GM12891 (cell line): ENCODE results near the gene DUSP12.

Experiments
- DNase-seq: peaks from one replicate; pipeline ENCODE4 v3.0.0; 2011; ENCODE audit warnings: low spot score; ENCODE audit not compliant: insufficient read length
- FAIRE-seq: peaks from 2 replicates; lab custom pipeline; 2011; peaks lifted over from hg19 to GRCh38; lab: Jason Lieb, UNC
- PAX5 ChIP-seq: IDR thresholded peaks from 2 replicates; pipeline ENCODE4 v1.6.1; 2011; ENCODE audit warnings: low read length, moderate library complexity, mild to moderate bottlenecking; ENCODE audit not compliant: insufficient read depth, severe bottlenecking
- POLR2A ChIP-seq: IDR thresholded peaks from 2 replicates; pipeline ENCODE4 v1.6.1; 2011; ENCODE audit warnings: low read depth, low read length, control low read depth
- POLR2AphosphoS5 ChIP-seq: IDR thresholded peaks from 2 replicates; pipeline ENCODE4 v1.6.1; 2011; ENCODE audit warnings: low read depth, low read length, control low read depth
- POU2F2 ChIP-seq: IDR thresholded peaks from 2 replicates; pipeline ENCODE4 v1.6.1; 2011; ENCODE audit warnings: low read depth, mild to moderate bottlenecking, control low read depth, low read length, moderate library complexity
- SPI1 ChIP-seq: IDR thresholded peaks from 2 replicates; pipeline ENCODE4 v1.6.1; 2011; ENCODE audit warnings: low read depth, low read length, control low read depth
- TAF1 ChIP-seq: IDR thresholded peaks from 2 replicates; pipeline ENCODE4 v1.6.1; 2011; ENCODE audit warnings: low read depth, low read length, control low read depth

Gene DUSP12

DNA sequence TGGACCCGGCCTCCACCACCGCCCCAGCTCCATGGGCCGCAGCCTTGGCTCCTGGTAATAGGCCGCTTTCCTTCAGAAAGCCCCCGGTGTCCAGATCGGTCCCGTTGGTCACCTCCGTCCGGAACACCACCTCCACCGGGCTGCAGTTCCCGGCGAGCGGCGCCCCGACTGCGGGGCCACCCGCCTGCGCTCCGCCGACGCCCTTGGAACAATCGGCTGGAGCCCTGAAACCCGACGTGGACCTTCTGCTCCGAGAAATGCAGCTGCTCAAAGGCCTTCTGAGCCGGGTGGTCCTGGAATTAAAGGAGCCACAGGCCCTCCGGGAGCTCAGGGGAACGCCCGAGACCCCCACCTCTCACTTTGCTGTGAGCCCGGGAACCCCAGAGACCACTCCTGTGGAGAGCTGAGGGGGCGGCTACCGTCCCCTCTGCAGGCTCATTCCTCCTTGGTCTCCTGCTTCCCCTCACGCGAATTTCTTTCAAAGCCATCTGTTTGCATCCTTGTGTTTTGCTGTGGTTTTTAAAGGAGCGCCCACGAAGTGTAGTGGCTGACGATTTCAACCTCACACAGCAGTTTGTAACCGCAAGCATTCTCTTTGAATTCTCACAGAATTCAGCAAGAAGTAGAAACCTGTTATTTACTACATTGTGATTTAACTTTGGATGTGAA is 22.2 kb upstream of the DUSP12 start:
- FAIRE-seq = no peak
- DNase-seq = no peak
- peak; percentile 15 for TF ChIP-seq POLR2AphosphoS5
- TF ChIP-seq POU2F2 = no peak
- TF ChIP-seq PAX5 = no peak
- 0 out of 2 replicates have a peak, but pooled peaks have one; percentile 2 for TF ChIP-seq POLR2A
- TF ChIP-seq SPI1 = no peak
- TF ChIP-seq TAF1 = no peak; the same call in 1 of the 2 replicates

DNA sequence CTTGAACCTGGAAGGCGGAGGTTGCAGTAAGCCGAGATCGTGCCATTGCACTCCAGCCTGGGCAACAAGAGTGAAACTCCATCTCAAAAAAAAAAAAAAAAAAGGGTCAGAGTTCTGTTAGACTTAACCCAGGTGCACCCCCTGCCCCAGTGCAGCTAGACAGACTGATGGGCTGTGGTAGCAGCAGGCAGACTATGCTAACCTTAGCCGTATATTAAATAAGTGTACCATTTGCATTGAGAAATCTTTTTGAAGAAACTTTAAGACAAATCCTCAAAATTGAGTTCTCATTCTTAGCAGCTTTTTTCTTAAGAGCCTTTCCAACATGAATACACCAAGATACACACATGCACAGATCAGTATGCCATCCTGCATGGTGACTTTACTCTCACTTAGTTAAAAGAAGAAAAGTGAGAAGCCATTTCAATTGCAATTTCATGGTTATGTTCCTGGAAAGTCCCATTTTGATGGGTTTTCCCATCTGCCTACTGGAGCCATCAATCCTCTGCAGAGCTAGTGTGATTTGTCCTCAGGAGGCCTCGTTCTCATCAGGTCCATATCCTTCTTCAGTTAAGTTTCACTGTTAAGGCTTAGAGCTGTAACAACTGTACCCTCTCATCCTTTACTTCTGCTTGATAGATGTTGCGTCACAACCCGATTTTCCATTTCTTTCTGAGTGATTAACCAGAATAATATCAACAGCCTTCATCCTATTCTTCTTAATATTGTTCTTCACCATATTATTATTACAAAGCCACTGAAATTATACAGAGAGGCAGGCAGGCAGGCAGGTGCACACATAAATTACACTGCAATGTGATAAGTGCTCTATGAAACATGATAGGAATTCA is 21.0 kb upstream of the DUSP12 start:
- TF ChIP-seq POLR2AphosphoS5 = no peak
- TF ChIP-seq PAX5 = no peak
- no peak for TF ChIP-seq SPI1
- 0 out of 2 replicates have a peak, but pooled peaks have one; percentile 8 for TF ChIP-seq TAF1
- DNase-seq (no peak), FAIRE-seq (no peak)

DNA sequence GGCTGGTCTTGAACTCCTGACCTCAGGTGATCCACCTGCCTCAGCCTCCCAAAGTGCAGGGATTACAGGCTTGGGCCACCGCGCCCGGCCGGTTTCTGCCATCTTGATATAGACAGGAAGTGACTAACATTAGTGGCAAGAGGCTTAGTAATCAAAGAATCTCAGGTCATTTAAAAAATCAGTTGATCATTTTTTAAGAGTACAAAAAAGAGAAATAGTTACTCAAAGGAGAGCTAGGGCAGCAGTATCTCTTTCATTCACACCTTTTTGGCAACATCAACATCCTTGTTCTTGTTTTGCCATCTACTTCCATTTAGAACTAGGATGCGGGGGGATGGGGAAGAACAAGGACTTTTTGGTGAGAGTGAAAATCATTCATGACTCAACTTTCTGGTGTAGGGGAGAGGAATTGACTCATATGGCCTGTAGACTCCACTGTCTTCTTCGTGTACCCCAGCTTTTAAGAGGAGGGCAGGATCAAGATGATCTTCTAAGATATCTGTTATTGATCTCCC is 19.5 kb upstream of the DUSP12 start:
- no peak for TF ChIP-seq POLR2AphosphoS5
- no peak for TF ChIP-seq TAF1
- TF ChIP-seq SPI1 = no peak
- no peak for TF ChIP-seq POLR2A
- TF ChIP-seq PAX5 = no peak
- no peak for FAIRE-seq
- no peak for DNase-seq

DNA sequence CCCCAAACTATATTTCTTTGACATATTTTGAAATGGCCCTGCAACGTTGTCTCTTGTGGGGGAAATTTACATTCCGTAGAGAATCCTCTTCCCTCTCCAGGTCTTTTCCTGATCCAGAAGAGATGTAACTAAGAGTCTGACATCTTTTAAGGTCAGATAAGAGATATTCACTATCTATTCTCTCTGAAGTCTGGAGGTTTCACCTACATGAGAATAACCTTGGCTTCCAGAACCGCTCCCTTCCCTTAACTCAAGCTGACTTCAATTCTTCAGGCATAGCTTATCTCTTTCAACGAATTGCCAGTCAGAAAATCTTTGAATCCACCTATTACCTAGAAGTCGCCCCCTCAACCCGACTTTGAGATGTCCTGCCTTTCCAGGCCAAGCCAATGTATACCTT is 18.3 kb upstream of the DUSP12 start:
- FAIRE-seq (no peak), DNase-seq (no peak)
- TF ChIP-seq PAX5 (no peak), POLR2AphosphoS5 (no peak), SPI1 (no peak), TAF1 (no peak), POLR2A (no peak), POU2F2 (no peak)

DNA sequence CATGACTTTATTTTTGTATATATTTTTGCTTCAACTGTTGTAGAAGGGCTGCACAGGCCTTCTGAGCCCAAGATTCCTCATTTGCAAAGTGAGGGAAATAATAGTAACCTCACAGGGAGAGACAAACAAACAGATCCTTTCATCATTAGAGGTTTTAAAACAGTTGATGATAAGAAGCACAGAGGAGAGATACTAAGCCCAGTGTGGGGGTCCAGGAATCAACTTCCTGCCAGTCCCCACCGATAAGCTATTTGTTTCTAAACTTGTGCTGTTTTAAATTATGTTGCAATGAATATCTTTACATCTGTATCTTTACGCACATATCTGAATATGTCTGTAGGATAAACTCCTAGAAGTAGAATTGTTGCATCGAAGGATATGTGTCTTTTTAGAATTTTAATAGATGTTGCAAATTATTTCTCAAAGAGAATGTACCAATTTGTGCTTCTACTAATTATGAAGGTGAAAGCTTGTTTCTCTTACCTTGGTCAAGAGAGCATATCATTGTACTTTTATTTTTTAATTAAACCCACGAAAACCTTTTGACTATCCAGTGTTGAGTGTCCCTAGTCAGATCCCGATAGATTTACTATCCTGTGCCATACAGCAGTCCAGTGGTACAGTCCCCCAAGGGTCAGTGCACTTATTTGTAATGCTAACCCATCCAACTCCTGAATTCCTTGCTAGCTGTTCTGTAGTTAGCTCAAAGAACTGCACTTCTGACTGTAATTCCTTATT is 17.4 kb upstream of the DUSP12 start:
- FAIRE-seq = no peak
- no peak for DNase-seq
- TF ChIP-seq POLR2A (no peak), POLR2AphosphoS5 (no peak), POU2F2 (no peak), SPI1 (no peak), TAF1 (no peak)

DNA sequence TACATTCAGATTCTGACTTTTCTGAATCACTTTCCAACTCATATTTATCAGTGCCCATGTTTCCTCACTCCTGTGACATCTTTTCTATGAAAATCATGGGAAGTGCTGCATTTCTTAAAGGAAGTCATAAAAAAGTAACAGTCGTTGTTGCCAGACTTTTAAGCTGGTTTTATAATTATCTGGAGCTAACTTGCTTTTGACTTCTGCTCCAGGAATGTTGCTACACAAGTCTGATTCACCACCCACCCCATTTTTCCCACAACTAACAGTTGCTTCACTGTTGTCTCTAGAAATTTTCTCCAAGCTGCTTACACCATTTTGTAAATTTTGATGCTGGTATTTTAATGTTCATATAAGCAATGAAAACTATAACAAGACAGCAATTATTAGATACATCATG is 16.1 kb upstream of the DUSP12 start:
- FAIRE-seq (no peak), DNase-seq (no peak)
- TF ChIP-seq POU2F2 (no peak), PAX5 (no peak), SPI1 (no peak), POLR2AphosphoS5 (no peak), POLR2A (no peak), TAF1 (no peak)

DNA sequence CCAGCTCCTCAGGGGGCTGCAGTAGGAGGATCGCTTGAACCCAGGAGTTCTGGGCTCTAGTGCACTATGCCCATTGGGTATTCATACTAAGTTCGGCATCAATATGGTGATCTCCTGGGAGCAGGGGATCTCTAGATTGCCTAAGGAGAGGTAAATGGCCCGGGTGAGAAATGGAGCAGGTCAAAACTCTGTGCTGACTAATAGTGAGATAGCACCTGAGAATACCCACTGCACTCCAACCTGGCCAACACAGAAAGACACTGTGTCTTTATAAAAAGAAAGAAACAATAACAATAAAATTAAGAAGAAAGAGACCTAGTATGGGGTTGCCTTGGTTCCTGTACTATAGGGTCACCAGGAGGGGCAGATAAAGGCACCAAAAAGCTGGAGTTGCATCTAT is 13.7 kb upstream of the DUSP12 start:
- TF ChIP-seq TAF1 (no peak), POLR2A (no peak), POLR2AphosphoS5 (no peak), PAX5 (no peak), SPI1 (no peak), POU2F2 (no peak)
- FAIRE-seq (no peak), DNase-seq (no peak)

DNA sequence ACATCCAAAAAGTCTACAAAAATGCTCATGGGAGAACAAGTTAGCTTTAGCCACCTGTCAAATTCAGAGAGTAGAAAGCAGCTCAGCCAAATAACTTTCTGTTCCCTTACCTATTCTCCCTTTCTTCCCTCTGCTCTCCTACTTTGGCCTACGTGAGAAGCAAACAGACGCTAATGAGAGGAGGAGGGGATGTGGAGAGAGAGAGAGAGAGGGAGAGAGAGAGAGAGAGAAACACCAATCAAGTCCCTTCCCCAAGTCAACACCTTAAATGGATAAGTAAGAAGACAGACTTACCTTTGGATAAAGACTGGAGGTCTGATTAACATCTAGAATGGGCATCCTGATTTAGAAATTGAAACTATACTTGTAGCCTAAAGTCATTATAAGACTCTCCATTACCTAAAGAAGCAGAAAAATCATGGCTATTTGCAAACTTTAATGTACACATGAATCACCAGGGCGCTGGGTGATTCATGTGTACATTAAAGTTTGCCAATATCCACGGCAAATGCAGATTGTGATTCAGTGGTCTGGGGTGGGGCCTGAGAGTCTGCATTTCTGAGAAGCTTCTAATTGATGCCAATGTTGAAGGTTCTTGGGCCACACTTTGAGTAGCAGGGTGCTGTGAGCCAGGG is 13.1 kb upstream of the DUSP12 start:
- peak; percentile 5 for FAIRE-seq

DNA sequence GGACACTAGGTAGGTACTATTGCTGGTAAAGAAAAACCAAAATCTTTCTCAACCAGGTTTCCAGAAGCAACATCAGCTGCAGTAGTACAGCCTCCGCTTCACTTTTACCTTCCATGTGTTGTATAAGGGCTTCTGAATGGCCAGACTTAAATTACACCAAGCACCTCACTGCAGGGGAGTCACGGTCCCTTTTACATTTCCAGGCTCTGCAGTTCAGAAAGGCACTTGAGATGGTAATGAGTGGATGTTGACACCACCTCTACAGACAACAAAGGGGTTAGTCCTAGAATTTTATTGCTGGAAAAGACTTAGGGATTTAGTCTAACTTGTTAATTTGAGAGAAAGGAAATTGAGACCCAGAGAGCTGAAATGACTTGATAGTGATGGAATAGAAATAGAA is 12.0 kb upstream of the DUSP12 start:
- peak; percentile 59 for FAIRE-seq
- TF ChIP-seq POLR2A = no peak
- TF ChIP-seq POLR2AphosphoS5 = no peak
- no peak for TF ChIP-seq POU2F2
- no peak for TF ChIP-seq TAF1
- no peak for TF ChIP-seq PAX5
- TF ChIP-seq SPI1 = no peak
- no peak for DNase-seq

More for the DNA sequence above, 13.1 kb upstream of the DUSP12 start:
- DNase-seq = no peak
- TF ChIP-seq POLR2AphosphoS5 (no peak), SPI1 (no peak)
